ENCODE results near the gene CMSS1. TPM values are rescaled to one million over a fixed set of nuclear protein-coding genes. Genes with fewer than 3 reads are reported as not detected.

CMSS1 gene
- total RNA-seq, 1 experiment from 2014 or later = 93.8 TPM

GRCh38 chr3:100075196-100075595, 257.5 kb downstream of the CMSS1 start:
- H3K27ac ChIP-seq = no peak overlapping the region
- no peak overlapping the region for H3K4me3 ChIP-seq
- no peaks in the 10 kb centered on the region for H3K36me3 ChIP-seq
- H3K4me1 ChIP-seq = peaks cover 36% of the 10 kb centered on the region
- H3K9me3 ChIP-seq (replicated peaks) = peaks cover 3% of the 10 kb centered on the region; the same call in 1 of the 2 replicates
- H3K27me3 ChIP-seq = no peaks in the 10 kb centered on the region
- DNase-seq = no peak

GRCh38 chr3:100075851-100076730, 258.4 kb downstream of the CMSS1 start:
- no peak overlapping the region for H3K27ac ChIP-seq
- H3K4me1 ChIP-seq = peaks cover 27% of the 10 kb centered on the region

GRCh38 chr3:100076731-100077529, 259.3 kb downstream of the CMSS1 start:
- H3K4me3 ChIP-seq = no peak overlapping the region
- H3K27ac ChIP-seq = no peak overlapping the region
- H3K36me3 ChIP-seq = no peaks in the 10 kb centered on the region
- no peaks in the 10 kb centered on the region for H3K27me3 ChIP-seq
- peaks cover 3% of the 10 kb centered on the region; the same call in 1 of the 2 replicates for H3K9me3 ChIP-seq (replicated peaks)
- peaks cover 22% of the 10 kb centered on the region for H3K4me1 ChIP-seq
- DNase-seq = no peak

More at GRCh38 chr3:100075851-100076730, 258.4 kb downstream of the CMSS1 start:
- Histone ChIP-seq H3K9me3 (replicated peaks) (peaks cover 3% of the 10 kb centered on the region; the same call in 1 of the 2 replicates), H3K27me3 (no peaks in the 10 kb centered on the region), H3K4me3 (no peak overlapping the region), H3K36me3 (no peaks in the 10 kb centered on the region)
- DNase-seq = no peak

GRCh38 chr3:100079328-100079727, 261.7 kb downstream of the CMSS1 start:
- peaks cover 3% of the 10 kb centered on the region for H3K4me1 ChIP-seq
- H3K36me3 ChIP-seq = no peaks in the 10 kb centered on the region
- DNase-seq = no peak
- H3K9me3 ChIP-seq (replicated peaks) = peaks cover 3% of the 10 kb centered on the region; the same call in 1 of the 2 replicates
- no peaks in the 10 kb centered on the region for H3K27me3 ChIP-seq
- no peak overlapping the region for H3K4me3 ChIP-seq
- H3K27ac ChIP-seq = no peak overlapping the region

- Histone ChIP-seq H3K27ac (no peak overlapping the region), H3K4me3 (no peak overlapping the region), H3K9me3 (replicated peaks) (peaks cover 3% of the 10 kb centered on the region; the same call in 1 of the 2 replicates), H3K4me1 (peaks cover 3% of the 10 kb centered on the region; the same call in 1 of the 2 replicates), H3K27me3 (no peaks in the 10 kb centered on the region), H3K36me3 (no peaks in the 10 kb centered on the region)
- DNase-seq = no peak
Measured at GRCh38 chr3:100080573-100080972, 262.9 kb downstream of the CMSS1 start.

GRCh38 chr3:100081311-100081710, 263.6 kb downstream of the CMSS1 start:
- no peak for DNase-seq
- Histone ChIP-seq H3K4me1 (peaks cover 3% of the 10 kb centered on the region; the same call in 1 of the 2 replicates), H3K27ac (no peak overlapping the region), H3K9me3 (replicated peaks) (peaks cover 3% of the 10 kb centered on the region; the same call in 1 of the 2 replicates), H3K36me3 (no peaks in the 10 kb centered on the region), H3K27me3 (no peaks in the 10 kb centered on the region), H3K4me3 (no peak overlapping the region)

- Histone ChIP-seq H3K36me3 (no peaks in the 10 kb centered on the region), H3K4me3 (no peak overlapping the region), H3K4me1 (no peaks in the 10 kb centered on the region), H3K27me3 (no peaks in the 10 kb centered on the region), H3K27ac (no peak overlapping the region), H3K9me3 (replicated peaks) (peaks cover 3% of the 10 kb centered on the region; the same call in 1 of the 2 replicates)
- no peak for DNase-seq
Measured at GRCh38 chr3:100081986-100082692, 264.5 kb downstream of the CMSS1 start.

GRCh38 chr3:100082714-100083113, 265.1 kb downstream of the CMSS1 start:
- H3K9me3 ChIP-seq (replicated peaks) = peaks cover 3% of the 10 kb centered on the region; the same call in 1 of the 2 replicates
- no peaks in the 10 kb centered on the region for H3K4me1 ChIP-seq
- H3K27ac ChIP-seq = no peak overlapping the region
- H3K4me3 ChIP-seq = no peak overlapping the region
- H3K36me3 ChIP-seq = no peaks in the 10 kb centered on the region
- H3K27me3 ChIP-seq = no peaks in the 10 kb centered on the region
- no peak for DNase-seq

- Histone ChIP-seq H3K27me3 (no peaks in the 10 kb centered on the region), H3K36me3 (no peaks in the 10 kb centered on the region), H3K4me3 (no peak overlapping the region)
Measured at GRCh38 chr3:100083209-100083608, 265.5 kb downstream of the CMSS1 start.

GRCh38 chr3:100084100-100084806, 266.6 kb downstream of the CMSS1 start:
- no peaks in the 10 kb centered on the region for H3K4me1 ChIP-seq
- no peak for DNase-seq
- no peak overlapping the region for H3K4me3 ChIP-seq
- no peaks in the 10 kb centered on the region; the same call in 1 of the 2 replicates for H3K9me3 ChIP-seq (replicated peaks)
- no peak overlapping the region for H3K27ac ChIP-seq
- no peaks in the 10 kb centered on the region for H3K36me3 ChIP-seq
- no peaks in the 10 kb centered on the region for H3K27me3 ChIP-seq

More at GRCh38 chr3:100083209-100083608, 265.5 kb downstream of the CMSS1 start:
- DNase-seq = no peak
- Histone ChIP-seq H3K9me3 (replicated peaks) (peaks cover 3% of the 10 kb centered on the region; the same call in 1 of the 2 replicates), H3K27ac (no peak overlapping the region), H3K4me1 (no peaks in the 10 kb centered on the region)

GRCh38 chr3:100086401-100086800, 268.7 kb downstream of the CMSS1 start:
- H3K9me3 ChIP-seq (replicated peaks) = no peaks in the 10 kb centered on the region
- H3K27me3 ChIP-seq = no peaks in the 10 kb centered on the region
- no peak for DNase-seq
- H3K4me3 ChIP-seq = no peak overlapping the region
- no peaks in the 10 kb centered on the region for H3K4me1 ChIP-seq
- no peak overlapping the region for H3K27ac ChIP-seq
- H3K36me3 ChIP-seq = no peaks in the 10 kb centered on the region

GRCh38 chr3:100087198-100087597, 269.5 kb downstream of the CMSS1 start:
- no peak overlapping the region for H3K4me3 ChIP-seq
- no peaks in the 10 kb centered on the region for H3K9me3 ChIP-seq (replicated peaks)
- no peak for DNase-seq
- no peaks in the 10 kb centered on the region for H3K36me3 ChIP-seq
- H3K27ac ChIP-seq = no peak overlapping the region
- H3K27me3 ChIP-seq = no peaks in the 10 kb centered on the region
- no peaks in the 10 kb centered on the region for H3K4me1 ChIP-seq

- no peak overlapping the region for H3K27ac ChIP-seq
- H3K4me3 ChIP-seq = no peak overlapping the region
- no peaks in the 10 kb centered on the region for H3K36me3 ChIP-seq
- no peaks in the 10 kb centered on the region for H3K27me3 ChIP-seq
- no peak for DNase-seq
- H3K4me1 ChIP-seq = no peaks in the 10 kb centered on the region
- no peaks in the 10 kb centered on the region for H3K9me3 ChIP-seq (replicated peaks)
Measured at GRCh38 chr3:100088735-100089368, 271.2 kb downstream of the CMSS1 start.
